ENCODE results near the gene ACBD6. TPM values are rescaled to one million over a fixed set of nuclear protein-coding genes. Genes with fewer than 3 reads are reported as not detected.
"Not testable (repeated sequence)": the region's sequence is repeated elsewhere in the genome, so short reads cannot be mapped to it uniquely, and the experiment has no call there.

The ACBD6 gene
- total and polyA plus RNA-seq, 2 donors (not counting 1 experiment from before 2014, with no cell fraction given), result 52.9 to 80.9 TPM

- Histone ChIP-seq H3K27me3 (replicated peaks in 1 of 4; ENCODE audit: control extremely low read depth in 1 of 4, control insufficient read depth in 3 of 4, insufficient read depth in 4 of 4, low read length in 3 of 4) (no peaks in the 10 kb centered on the region), H3K36me3 (replicated peaks in 1 of 2; ENCODE audit: control extremely low read depth in 1 of 2, control insufficient read depth in 1 of 2, extremely low read depth in 1 of 2, insufficient read depth in 2 of 2, low read length in 1 of 2) (peaks cover 5 to 9% of the 10 kb centered on the region in 2 experiments), H3K9me3 (ENCODE audit: control extremely low read depth in 1 of 3, control insufficient read depth in 2 of 3, insufficient read depth in 1 of 3, low read length in 2 of 3) (peaks cover 2 to 5% (median 5%) of the 10 kb centered on the region in 3 donors), H3K79me2 (ENCODE audit: control insufficient read depth, insufficient read depth, low read length) (no peaks in the 10 kb centered on the region), H3K4me1 (ENCODE audit: control insufficient read depth in 2 of 2, insufficient read depth in 2 of 2, low read length in 2 of 2) (no peaks in the 10 kb centered on the region), H2AFZ (ENCODE audit: insufficient read depth, low read depth, low read length, poor library complexity, severe bottlenecking) (no peak overlapping the region), H3K4me3 (ENCODE audit: control extremely low read depth in 1 of 5, extremely low read depth in 1 of 5, insufficient read depth in 1 of 5, low read depth in 2 of 5, low read length in 4 of 5) (no peak overlapping the region), H3K27ac (ENCODE audit: low read length in 2 of 2) (no peak overlapping the region), H4K20me1 (ENCODE audit: control insufficient read depth, insufficient read depth, low read length, poor library complexity, severe bottlenecking) (no peaks in the 10 kb centered on the region), H3K9ac (ENCODE audit: low read length) (no peak overlapping the region), H3K4me2 (replicated peaks; ENCODE audit: low read depth, low read length, poor library complexity, severe bottlenecking) (no peak overlapping the region)
- Mint-ChIP-seq H3K4me3 (no peak overlapping the region), H3K27me3 (no peaks in the 10 kb centered on the region), H3K9me3 (ENCODE audit: insufficient read depth) (peaks cover 8% of the 10 kb centered on the region), H3K4me1 (peaks cover 3% of the 10 kb centered on the region), H3K27ac (no peak overlapping the region)
- ChIA-PET CTCF (no interaction called here), POLR2A (no interaction called here)
- TF ChIP-seq EZH2 (IDR thresholded peaks at IDR 0.05; ENCODE audit: borderline replicate concordance, insufficient read depth, low read depth, low read length, poor library complexity, severe bottlenecking) (no peak), CTCF (IDR thresholded peaks at IDR 0.05) (no peak)
- DNase-seq, result no peak
- no CpG with 5 or more reads among the region's 4 CpGs for WGBS (ENCODE audit: insufficient coverage)
- intact Hi-C loops (cut with micrococcal nuclease), result no loop called here
- no peak for ATAC-seq (ENCODE audit: low read depth)
These were observed 89.8 kb downstream of the ACBD6 start for GRCh38 chr1:180412583-180412982.

- H3K27me3 ChIP-seq (replicated peaks in 1 of 4; ENCODE audit: control extremely low read depth in 1 of 4, control insufficient read depth in 3 of 4, insufficient read depth in 4 of 4, low read length in 3 of 4); H3K4me3 ChIP-seq (ENCODE audit: control extremely low read depth in 1 of 5, extremely low read depth in 1 of 5, insufficient read depth in 1 of 5, low read depth in 2 of 5, low read length in 4 of 5); H2AFZ ChIP-seq (ENCODE audit: insufficient read depth, low read depth, low read length, poor library complexity, severe bottlenecking); H3K27me3 Mint-ChIP-seq; H3K36me3 ChIP-seq (replicated peaks in 1 of 2; ENCODE audit: control extremely low read depth in 1 of 2, control insufficient read depth in 1 of 2, extremely low read depth in 1 of 2, insufficient read depth in 2 of 2, low read length in 1 of 2); CTCF ChIA-PET; H3K4me3 Mint-ChIP-seq; ATAC-seq (ENCODE audit: low read depth); POLR2A ChIA-PET; H3K4me2 ChIP-seq (replicated peaks; ENCODE audit: low read depth, low read length, poor library complexity, severe bottlenecking); H3K9me3 ChIP-seq (ENCODE audit: control extremely low read depth in 1 of 3, control insufficient read depth in 2 of 3, insufficient read depth in 1 of 3, low read length in 2 of 3); H4K20me1 ChIP-seq (ENCODE audit: control insufficient read depth, insufficient read depth, low read length, poor library complexity, severe bottlenecking); H3K4me1 ChIP-seq (ENCODE audit: control insufficient read depth in 2 of 2, insufficient read depth in 2 of 2, low read length in 2 of 2); H3K9ac ChIP-seq (ENCODE audit: low read length); H3K27ac Mint-ChIP-seq; DNase-seq; H3K4me1 Mint-ChIP-seq; H3K9me3 Mint-ChIP-seq (ENCODE audit: insufficient read depth); intact Hi-C loops (cut with micrococcal nuclease); H3K27ac ChIP-seq (ENCODE audit: low read length in 2 of 2): not testable (repeated sequence)
- peaks cover 12% of the 10 kb centered on the region for H3K79me2 ChIP-seq (ENCODE audit: control insufficient read depth, insufficient read depth, low read length)
- WGBS (ENCODE audit: insufficient coverage), result no CpG with 5 or more reads among the region's 1 CpG
These were observed 94.2 kb downstream of the ACBD6 start for GRCh38 chr1:180408128-180408527.

Data from B cell (primary cell).